ENCODE measurements around the gene AIRE.

DNA sequence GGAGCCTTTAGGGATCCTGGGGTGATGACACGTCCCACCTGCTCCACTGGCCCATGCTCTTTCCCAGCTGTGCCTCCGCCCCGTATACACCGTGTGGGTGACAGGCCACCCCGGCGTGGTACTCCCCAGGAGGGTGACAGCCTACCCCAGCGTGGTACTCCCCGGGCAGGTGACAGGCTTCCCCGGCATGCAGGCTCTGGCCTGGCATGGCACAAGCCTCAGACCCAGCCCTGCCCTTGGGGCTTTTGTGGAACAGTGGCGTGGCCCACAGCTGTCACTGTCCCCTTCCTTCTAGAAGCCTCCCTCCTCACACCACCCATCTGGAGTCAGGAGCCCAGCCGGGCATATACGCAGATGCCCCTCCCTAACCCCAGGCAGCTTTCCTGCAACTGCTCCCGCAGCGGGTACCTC is 9.5 kb downstream of the AIRE start:
- TF ChIP-seq EZH2 (IDR thresholded peaks at IDR 0.05; ENCODE audit: borderline replicate concordance, low read depth, low read length, poor library complexity, severe bottlenecking), result no peak
- TF ChIP-seq, protein P1, sequence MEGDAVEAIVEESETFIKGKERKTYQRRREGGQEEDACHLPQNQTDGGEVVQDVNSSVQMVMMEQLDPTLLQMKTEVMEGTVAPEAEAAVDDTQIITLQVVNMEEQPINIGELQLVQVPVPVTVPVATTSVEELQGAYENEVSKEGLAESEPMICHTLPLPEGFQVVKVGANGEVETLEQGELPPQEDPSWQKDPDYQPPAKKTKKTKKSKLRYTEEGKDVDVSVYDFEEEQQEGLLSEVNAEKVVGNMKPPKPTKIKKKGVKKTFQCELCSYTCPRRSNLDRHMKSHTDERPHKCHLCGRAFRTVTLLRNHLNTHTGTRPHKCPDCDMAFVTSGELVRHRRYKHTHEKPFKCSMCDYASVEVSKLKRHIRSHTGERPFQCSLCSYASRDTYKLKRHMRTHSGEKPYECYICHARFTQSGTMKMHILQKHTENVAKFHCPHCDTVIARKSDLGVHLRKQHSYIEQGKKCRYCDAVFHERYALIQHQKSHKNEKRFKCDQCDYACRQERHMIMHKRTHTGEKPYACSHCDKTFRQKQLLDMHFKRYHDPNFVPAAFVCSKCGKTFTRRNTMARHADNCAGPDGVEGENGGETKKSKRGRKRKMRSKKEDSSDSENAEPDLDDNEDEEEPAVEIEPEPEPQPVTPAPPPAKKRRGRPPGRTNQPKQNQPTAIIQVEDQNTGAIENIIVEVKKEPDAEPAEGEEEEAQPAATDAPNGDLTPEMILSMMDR (conservative IDR thresholded peaks at IDR 0.05; ENCODE audit: low read depth, low read length), result no peak

Measured in A673 (cell line).